Measurements from ENCODE around the gene GNAS. TPM values are rescaled to one million over a fixed set of nuclear protein-coding genes. Genes with fewer than 3 reads are reported as not detected.

Gene GNAS
- polyA plus RNA-seq, 1 donor (not counting 4 experiments of a cell fraction or from before 2014, with no cell fraction given) = 560 TPM

DNA sequence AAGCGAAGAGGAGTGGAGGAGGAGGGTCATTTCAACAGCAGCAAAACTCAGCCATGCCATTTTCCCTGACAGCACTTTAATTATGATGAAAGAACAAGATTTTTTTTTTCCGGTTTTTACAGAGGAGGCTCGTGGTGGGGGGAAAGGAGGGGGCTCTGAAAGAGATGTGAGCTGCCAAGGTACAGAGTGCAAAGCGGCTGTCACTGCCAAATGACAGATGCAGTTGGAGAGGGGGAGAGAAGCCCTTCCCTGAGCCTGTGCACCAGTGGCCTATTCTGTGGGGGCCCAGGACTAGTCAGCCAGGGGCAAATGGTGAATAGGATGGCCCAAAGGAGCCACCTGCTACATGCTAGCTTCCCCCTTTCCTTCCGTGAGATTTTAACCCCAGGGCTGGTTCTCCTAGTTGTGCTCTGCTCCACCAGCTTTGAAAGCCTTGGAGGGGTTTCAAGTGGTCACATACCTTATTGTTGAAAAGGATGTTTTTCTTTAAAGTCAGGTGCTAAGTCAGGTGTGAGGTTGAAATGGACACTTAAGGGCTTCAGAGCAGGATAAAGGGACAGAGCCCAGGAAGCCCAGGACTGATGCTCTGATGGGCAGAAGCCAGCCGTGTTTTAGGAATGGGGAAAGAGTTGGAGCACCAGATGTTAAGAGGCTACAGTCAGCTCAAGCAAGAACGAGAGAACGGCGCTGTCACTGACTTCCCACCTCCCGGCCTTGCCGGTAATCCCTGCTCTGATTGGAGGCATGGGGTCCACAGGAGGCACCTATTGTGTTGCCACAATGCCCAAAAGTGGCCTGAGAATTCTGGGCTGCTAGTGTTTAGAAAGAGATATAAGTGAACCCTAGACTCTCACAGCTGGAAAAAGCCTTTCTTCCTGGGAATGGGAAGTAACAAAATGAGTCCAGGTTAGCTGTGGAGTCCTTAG lies 24.8 kb downstream of the GNAS start:
- H4K20me1 ChIP-seq (ENCODE audit: control insufficient read depth, extremely low read depth, insufficient read depth, low read length) = no peaks in the 10 kb centered on the region
- no peak for DNase-seq (ENCODE audit: low read depth, low spot score)
- no peaks in the 10 kb centered on the region for H3K4me1 ChIP-seq (ENCODE audit: control insufficient read depth, extremely low read depth, insufficient read depth, low read length)
- FAIRE-seq = no peak
- no peak overlapping the region for H3K9ac ChIP-seq (ENCODE audit: control insufficient read depth, extremely low read depth, insufficient read depth, low read length)
- peaks cover 4% of the 10 kb centered on the region for H3K27me3 ChIP-seq (ENCODE audit: control insufficient read depth, extremely low read depth, insufficient read depth, low read length)
- no peaks in the 10 kb centered on the region for H3K79me2 ChIP-seq (ENCODE audit: control insufficient read depth, insufficient read depth, low read length)
- H3K27ac ChIP-seq (ENCODE audit: control insufficient read depth, insufficient read depth, low read length) = no peak overlapping the region
- H2AFZ ChIP-seq (ENCODE audit: control insufficient read depth, low read length) = no peak overlapping the region
- H3K4me3 ChIP-seq (ENCODE audit: control insufficient read depth in 2 of 3, extremely low read depth in 1 of 3, insufficient read depth in 2 of 3, low read depth in 1 of 3, low read length in 3 of 3) = no peak overlapping the region
- H3K9me1 ChIP-seq (ENCODE audit: control insufficient read depth, extremely low read depth, insufficient read depth, low read length) = no peaks in the 10 kb centered on the region
- H3K36me3 ChIP-seq (ENCODE audit: control insufficient read depth in 2 of 2, extremely low read depth in 1 of 2, insufficient read depth in 2 of 2, low read length in 2 of 2) = no peaks in the 10 kb centered on the region
- H3K9me3 ChIP-seq (ENCODE audit: control insufficient read depth, low read depth, low read length) = no peaks in the 10 kb centered on the region
- dilution Hi-C loops (cut with MboI; ENCODE audit: extremely low pct_ligation_motif_present, low sequenced_read_pairs) = no loop called here
- no peak for TF ChIP-seq EZH2 (IDR thresholded peaks at IDR 0.05; ENCODE audit: low read length)
- TF ChIP-seq, protein P1, sequence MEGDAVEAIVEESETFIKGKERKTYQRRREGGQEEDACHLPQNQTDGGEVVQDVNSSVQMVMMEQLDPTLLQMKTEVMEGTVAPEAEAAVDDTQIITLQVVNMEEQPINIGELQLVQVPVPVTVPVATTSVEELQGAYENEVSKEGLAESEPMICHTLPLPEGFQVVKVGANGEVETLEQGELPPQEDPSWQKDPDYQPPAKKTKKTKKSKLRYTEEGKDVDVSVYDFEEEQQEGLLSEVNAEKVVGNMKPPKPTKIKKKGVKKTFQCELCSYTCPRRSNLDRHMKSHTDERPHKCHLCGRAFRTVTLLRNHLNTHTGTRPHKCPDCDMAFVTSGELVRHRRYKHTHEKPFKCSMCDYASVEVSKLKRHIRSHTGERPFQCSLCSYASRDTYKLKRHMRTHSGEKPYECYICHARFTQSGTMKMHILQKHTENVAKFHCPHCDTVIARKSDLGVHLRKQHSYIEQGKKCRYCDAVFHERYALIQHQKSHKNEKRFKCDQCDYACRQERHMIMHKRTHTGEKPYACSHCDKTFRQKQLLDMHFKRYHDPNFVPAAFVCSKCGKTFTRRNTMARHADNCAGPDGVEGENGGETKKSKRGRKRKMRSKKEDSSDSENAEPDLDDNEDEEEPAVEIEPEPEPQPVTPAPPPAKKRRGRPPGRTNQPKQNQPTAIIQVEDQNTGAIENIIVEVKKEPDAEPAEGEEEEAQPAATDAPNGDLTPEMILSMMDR (optimal IDR thresholded peaks at IDR 0.05 in 1 of 3, IDR thresholded peaks at IDR 0.05 in 1 of 3, conservative IDR thresholded peaks at IDR 0.05 in 1 of 3; ENCODE audit: extremely low read depth in 1 of 3, insufficient read depth in 2 of 3, low read length in 3 of 3) = no peak
- H3K4me2 ChIP-seq (ENCODE audit: control insufficient read depth, extremely low read depth, insufficient read depth, low read depth, low read length) = no peak overlapping the region

GRCh38 chr20:58877976-58878360 lies 25.5 kb downstream of the GNAS start:
- Histone ChIP-seq H4K20me1 (ENCODE audit: control insufficient read depth, extremely low read depth, insufficient read depth, low read length) (no peaks in the 10 kb centered on the region), H3K36me3 (ENCODE audit: control insufficient read depth in 2 of 2, extremely low read depth in 1 of 2, insufficient read depth in 2 of 2, low read length in 2 of 2) (no peaks in the 10 kb centered on the region), H3K4me2 (ENCODE audit: control insufficient read depth, extremely low read depth, insufficient read depth, low read depth, low read length) (no peak overlapping the region), H3K4me1 (ENCODE audit: control insufficient read depth, extremely low read depth, insufficient read depth, low read length) (no peaks in the 10 kb centered on the region), H3K9me1 (ENCODE audit: control insufficient read depth, extremely low read depth, insufficient read depth, low read length) (no peaks in the 10 kb centered on the region), H3K27ac (ENCODE audit: control insufficient read depth, insufficient read depth, low read length) (no peak overlapping the region), H2AFZ (ENCODE audit: control insufficient read depth, low read length) (no peak overlapping the region), H3K27me3 (ENCODE audit: control insufficient read depth, extremely low read depth, insufficient read depth, low read length) (peaks cover 4% of the 10 kb centered on the region), H3K79me2 (ENCODE audit: control insufficient read depth, insufficient read depth, low read length) (no peaks in the 10 kb centered on the region), H3K9ac (ENCODE audit: control insufficient read depth, extremely low read depth, insufficient read depth, low read length) (no peak overlapping the region), H3K9me3 (ENCODE audit: control insufficient read depth, low read depth, low read length) (no peaks in the 10 kb centered on the region), H3K4me3 (ENCODE audit: control insufficient read depth in 2 of 3, extremely low read depth in 1 of 3, insufficient read depth in 2 of 3, low read depth in 1 of 3, low read length in 3 of 3) (no peak overlapping the region)
- dilution Hi-C loops (cut with MboI; ENCODE audit: extremely low pct_ligation_motif_present, low sequenced_read_pairs) = no loop called here
- TF ChIP-seq, protein P1 (optimal IDR thresholded peaks at IDR 0.05 in 1 of 3, IDR thresholded peaks at IDR 0.05 in 1 of 3, conservative IDR thresholded peaks at IDR 0.05 in 1 of 3; ENCODE audit: extremely low read depth in 1 of 3, insufficient read depth in 2 of 3, low read length in 3 of 3) = no peak
- TF ChIP-seq EZH2 (IDR thresholded peaks at IDR 0.05; ENCODE audit: low read length) = no peak
- DNase-seq (ENCODE audit: low read depth, low spot score) (no peak), FAIRE-seq (no peak)

All from keratinocyte (primary cell).